ENCODE results near the gene COMT. TPM values are rescaled to one million over a fixed set of nuclear protein-coding genes. Genes with fewer than 3 reads are reported as not detected.

The COMT gene
- total RNA-seq, 2 experiments from 2014 or later, result 90.8 to 112 TPM

GRCh38 chr22:19991645-19992451 lies 50.3 kb downstream of the COMT start:
- Histone ChIP-seq H3K4me1 (ENCODE audit: insufficient read depth, low read length, poor library complexity, severe bottlenecking) (peaks cover 4% of the 10 kb centered on the region), H3K36me3 (ENCODE audit: insufficient read depth, low read length) (no peaks in the 10 kb centered on the region), H3K9me3 (ENCODE audit: low read length) (no peaks in the 10 kb centered on the region), H3K79me2 (ENCODE audit: insufficient read depth, low read depth, low read length) (no peaks in the 10 kb centered on the region), H2AFZ (ENCODE audit: low read length) (no peak overlapping the region), H3K9me2 (ENCODE audit: insufficient read depth, low read length) (no peaks in the 10 kb centered on the region), H4K20me1 (ENCODE audit: insufficient read depth, low read length) (no peaks in the 10 kb centered on the region), H3K4me2 (ENCODE audit: low read length) (no peak overlapping the region), H3K4me3 (ENCODE audit: low read depth, low read length, poor library complexity, severe bottlenecking) (no peak overlapping the region), H3K27ac (ENCODE audit: low read depth, low read length, poor library complexity, severe bottlenecking) (no peak overlapping the region)
- TF ChIP-seq CTCF (conservative IDR thresholded peaks at IDR 0.05; ENCODE audit: low read length) (no peak), EZH2phosphoT487 (IDR thresholded peaks at IDR 0.05; ENCODE audit: borderline replicate concordance, low read depth, low read length) (no peak)
- ChIA-PET CTCF (ENCODE audit: unreplicated experiment) (no interaction called here), POLR2A (no interaction called here)
- DNase-seq (ENCODE audit: low spot score), result no peak
- intact Hi-C loops (cut with micrococcal nuclease; ENCODE audit: unreplicated experiment), result no loop called here
- BruUV-seq (replicated peaks), result no TSS peak

GRCh38 chr22:19992481-19992911 lies 50.9 kb downstream of the COMT start:
- H3K9me3 ChIP-seq (ENCODE audit: low read length), result no peaks in the 10 kb centered on the region
- ChIA-PET POLR2A (no interaction called here), CTCF (ENCODE audit: unreplicated experiment) (no interaction called here)
- no TSS peak for BruUV-seq (replicated peaks)
- no peaks in the 10 kb centered on the region for H3K9me2 ChIP-seq (ENCODE audit: insufficient read depth, low read length)
- no peak for DNase-seq (ENCODE audit: low spot score)
- H3K4me3 ChIP-seq (ENCODE audit: low read depth, low read length, poor library complexity, severe bottlenecking), result no peak overlapping the region
- no peaks in the 10 kb centered on the region for H3K36me3 ChIP-seq (ENCODE audit: insufficient read depth, low read length)
- no peak for TF ChIP-seq CTCF (conservative IDR thresholded peaks at IDR 0.05; ENCODE audit: low read length)
- no peak for TF ChIP-seq EZH2phosphoT487 (IDR thresholded peaks at IDR 0.05; ENCODE audit: borderline replicate concordance, low read depth, low read length)
- H2AFZ ChIP-seq (ENCODE audit: low read length), result no peak overlapping the region
- intact Hi-C loops (cut with micrococcal nuclease; ENCODE audit: unreplicated experiment), result no loop called here
- H3K79me2 ChIP-seq (ENCODE audit: insufficient read depth, low read depth, low read length), result no peaks in the 10 kb centered on the region
- H3K27ac ChIP-seq (ENCODE audit: low read depth, low read length, poor library complexity, severe bottlenecking), result no peak overlapping the region
- H3K4me2 ChIP-seq (ENCODE audit: low read length), result no peak overlapping the region
- peaks cover under 1% of the 10 kb centered on the region for H3K4me1 ChIP-seq (ENCODE audit: insufficient read depth, low read length, poor library complexity, severe bottlenecking)
- H4K20me1 ChIP-seq (ENCODE audit: insufficient read depth, low read length), result no peaks in the 10 kb centered on the region

DNA sequence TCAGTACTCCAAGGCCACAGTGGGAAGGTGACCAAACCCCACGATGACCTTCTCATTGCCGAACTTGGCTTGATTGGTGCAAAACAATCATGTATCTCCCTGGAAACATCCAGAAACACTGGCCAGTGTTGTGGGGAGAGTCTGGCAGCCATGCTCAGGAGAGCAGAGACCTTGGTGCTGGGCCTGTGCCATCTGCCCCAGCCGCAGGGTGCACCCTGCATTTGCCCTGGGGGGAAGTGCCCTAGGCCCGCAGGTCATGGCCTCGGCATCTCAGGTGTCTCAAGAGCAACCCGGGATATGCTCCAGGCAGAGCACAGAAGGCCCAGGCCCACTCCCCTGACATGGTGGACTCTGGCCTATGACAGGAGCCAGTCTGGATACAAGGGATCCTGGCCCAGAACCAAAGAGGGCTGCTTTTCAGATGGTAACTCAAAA lies 51.4 kb downstream of the COMT start:
- Histone ChIP-seq H3K4me3 (ENCODE audit: low read depth, low read length, poor library complexity, severe bottlenecking) (no peak overlapping the region), H3K4me2 (ENCODE audit: low read length) (no peak overlapping the region), H3K36me3 (ENCODE audit: insufficient read depth, low read length) (no peaks in the 10 kb centered on the region), H3K9me2 (ENCODE audit: insufficient read depth, low read length) (no peaks in the 10 kb centered on the region), H2AFZ (ENCODE audit: low read length) (no peak overlapping the region), H3K9me3 (ENCODE audit: low read length) (no peaks in the 10 kb centered on the region), H3K79me2 (ENCODE audit: insufficient read depth, low read depth, low read length) (no peaks in the 10 kb centered on the region), H4K20me1 (ENCODE audit: insufficient read depth, low read length) (no peaks in the 10 kb centered on the region), H3K27ac (ENCODE audit: low read depth, low read length, poor library complexity, severe bottlenecking) (no peak overlapping the region), H3K4me1 (ENCODE audit: insufficient read depth, low read length, poor library complexity, severe bottlenecking) (no peaks in the 10 kb centered on the region)
- BruUV-seq (replicated peaks), result no TSS peak
- POLR2A ChIA-PET, result no interaction called here
- TF ChIP-seq CTCF (conservative IDR thresholded peaks at IDR 0.05; ENCODE audit: low read length), result no peak
- no peak for TF ChIP-seq EZH2phosphoT487 (IDR thresholded peaks at IDR 0.05; ENCODE audit: borderline replicate concordance, low read depth, low read length)
- DNase-seq (ENCODE audit: low spot score), result no peak
- intact Hi-C loops (cut with micrococcal nuclease; ENCODE audit: unreplicated experiment), result no loop called here
- CTCF ChIA-PET (ENCODE audit: unreplicated experiment), result no interaction called here
